H9 (cell line): ENCODE data around the gene IGF1. TPM values are rescaled to one million over a fixed set of nuclear protein-coding genes. Genes with fewer than 3 reads are reported as not detected.

Source experiments
- DNase-seq: peaks from one replicate; pipeline ENCODE4 v3.0.0-alpha.2; 2017
- H2AFZ ChIP-seq: one replicate; pipeline ENCODE4 v1.6.1; 2013; ENCODE audit warnings: mild to moderate bottlenecking, low read length, control low read depth, moderate library complexity
- H2AK5ac ChIP-seq: 2 replicates; pipeline ENCODE4 v1.6.1; 2013; ENCODE audit warnings: low read length, control low read depth, mixed read lengths; ENCODE audit not compliant: insufficient read length
- H2BK120ac ChIP-seq: one replicate; pipeline ENCODE4 v1.6.1; 2013; ENCODE audit warnings: low read depth, mild to moderate bottlenecking, low read length, control low read depth, inconsistent platforms; ENCODE audit not compliant: poor library complexity, severe bottlenecking
- H2BK12ac ChIP-seq: 2 replicates; pipeline ENCODE4 v1.6.1; 2013; ENCODE audit warnings: low read length, control low read depth, mixed read lengths, low read depth; ENCODE audit not compliant: insufficient read length
- H2BK15ac ChIP-seq: 2 replicates; pipeline ENCODE4 v1.6.1; 2013; ENCODE audit warnings: low read depth, low read length, control low read depth
- H2BK20ac ChIP-seq: one replicate; pipeline ENCODE4 v1.6.1; 2013; ENCODE audit warnings: low read depth, mild to moderate bottlenecking, low read length, control low read depth, inconsistent platforms; ENCODE audit not compliant: poor library complexity, severe bottlenecking
- H2BK5ac ChIP-seq: 2 replicates; pipeline ENCODE4 v1.6.1; 2013; ENCODE audit warnings: low read length, control low read depth, mixed read lengths; ENCODE audit not compliant: insufficient read length
- H3K14ac ChIP-seq: 2 replicates; pipeline ENCODE4 v1.6.1; 2013; ENCODE audit warnings: low read length, control low read depth; ENCODE audit not compliant: insufficient read depth
- H3K18ac ChIP-seq: 2 replicates; pipeline ENCODE4 v1.6.1; 2013; ENCODE audit warnings: low read depth, mild to moderate bottlenecking, mixed read lengths, low read length, control low read depth; ENCODE audit not compliant: insufficient read length
- H3K23ac ChIP-seq: 2 replicates; pipeline ENCODE4 v1.6.1; 2013; ENCODE audit warnings: low read length, control low read depth, mixed read lengths, low read depth; ENCODE audit not compliant: insufficient read length
- H3K23me2 ChIP-seq: 2 replicates; pipeline ENCODE4 v1.6.1; 2013; ENCODE audit warnings: low read depth, mild to moderate bottlenecking, mixed read lengths, low read length, control low read depth; ENCODE audit not compliant: insufficient read length, poor library complexity, severe bottlenecking
- H3K27ac ChIP-seq: 2 replicates; pipeline ENCODE4 v1.5.1; 2013; ENCODE audit warnings: low read length, control low read depth, mixed read lengths, low read depth; ENCODE audit not compliant: insufficient read length
- H3K27me3 ChIP-seq: 2 replicates; pipeline ENCODE4 v1.6.1; 2013; ENCODE audit warnings: low read length, control low read depth, inconsistent platforms; ENCODE audit not compliant: insufficient read depth
- H3K4ac ChIP-seq: 2 replicates; pipeline ENCODE4 v1.6.1; 2013; ENCODE audit warnings: low read depth, mild to moderate bottlenecking, control low read depth, inconsistent platforms, low read length, moderate library complexity
- H3K4me1 ChIP-seq: 2 replicates; pipeline ENCODE4 v1.6.1; 2013; ENCODE audit warnings: low read length, control low read depth, inconsistent platforms; ENCODE audit not compliant: insufficient read depth
- H3K4me2 ChIP-seq: 2 replicates; pipeline ENCODE4 v1.6.1; 2013; ENCODE audit warnings: low read length, control low read depth, mixed read lengths; ENCODE audit not compliant: insufficient read length, insufficient read depth
- H3K56ac ChIP-seq: 2 replicates; pipeline ENCODE4 v1.6.1; 2013; ENCODE audit warnings: low read depth, mild to moderate bottlenecking, mixed read lengths, low read length, control low read depth; ENCODE audit not compliant: insufficient read length
- H3K79me1 ChIP-seq: 2 replicates; pipeline ENCODE4 v1.6.1; 2013; ENCODE audit warnings: low read depth, mild to moderate bottlenecking, moderate library complexity, low read length, control low read depth, inconsistent platforms; ENCODE audit not compliant: insufficient read depth, poor library complexity, severe bottlenecking
- H3K79me2 ChIP-seq: 2 replicates; pipeline ENCODE4 v1.6.1; 2013; ENCODE audit warnings: low read length, control low read depth, inconsistent platforms; ENCODE audit not compliant: insufficient read depth
- H3K9ac ChIP-seq: 2 replicates; pipeline ENCODE4 v1.6.1; 2013; ENCODE audit warnings: low read length, control low read depth, mixed read lengths; ENCODE audit not compliant: insufficient read length; ENCODE audit errors: extremely low read depth
- H3K9me3 ChIP-seq: one replicate; pipeline ENCODE4 v1.6.1; 2013; ENCODE audit warnings: low read depth, low read length, inconsistent platforms; ENCODE audit not compliant: control insufficient read depth
- H3T11ph ChIP-seq: one replicate; pipeline ENCODE4 v1.6.1; 2013; ENCODE audit warnings: mild to moderate bottlenecking, low read length, control low read depth, inconsistent platforms
- H4K20me1 ChIP-seq: one replicate; pipeline ENCODE4 v1.6.1; 2013; ENCODE audit not compliant: control insufficient read depth, insufficient read length, insufficient read depth
- H4K5ac ChIP-seq: 2 replicates; pipeline ENCODE4 v1.6.1; 2013; ENCODE audit warnings: low read depth, mild to moderate bottlenecking, mixed read lengths, low read length, control low read depth; ENCODE audit not compliant: insufficient read length
- H4K8ac ChIP-seq: replicated peaks from 2 replicates; pipeline ENCODE4 v1.6.1; 2013; ENCODE audit warnings: low read length, control low read depth, mixed read lengths, low read depth; ENCODE audit not compliant: insufficient read length
- H4K91ac ChIP-seq: 2 replicates; pipeline ENCODE4 v1.6.1; 2013; ENCODE audit warnings: low read depth, mild to moderate bottlenecking, moderate library complexity, mixed read lengths, low read length, control low read depth; ENCODE audit not compliant: insufficient read length
- H3K27ac Mint-ChIP-seq, 3 experiments: 2 replicates in 2 of 3; 3 replicates in 1 of 3; pipeline ENCODE4 v1.8.0; 2020 to 2021; ENCODE audit warnings: mixed read lengths in 3 of 3, mild to moderate bottlenecking in 1 of 3, moderate library complexity in 1 of 3
- H3K27me3 Mint-ChIP-seq: 2 replicates; pipeline ENCODE4 v1.8.0; 2021; ENCODE audit warnings: low read depth, mild to moderate bottlenecking, moderate library complexity, mixed read lengths
- H3K36me3 Mint-ChIP-seq, 3 experiments: 2 replicates in 2 of 3; 3 replicates in 1 of 3; pipeline ENCODE4 v1.8.0; 2020 to 2021; ENCODE audit warnings: low read depth in 3 of 3, mixed read lengths in 3 of 3; ENCODE audit not compliant: insufficient read depth in 1 of 3
- H3K4me1 Mint-ChIP-seq, 2 experiments: 2 replicates each; pipeline ENCODE4 v1.8.0; 2020; ENCODE audit warnings: mixed read lengths in 2 of 2
- H3K4me3 Mint-ChIP-seq, 2 experiments: 2 replicates in 1 of 2; 3 replicates in 1 of 2; pipeline ENCODE4 v1.8.0; 2020 to 2021; ENCODE audit warnings: mild to moderate bottlenecking in 2 of 2, mixed read lengths in 2 of 2, moderate library complexity in 1 of 2
- H3K9me3 Mint-ChIP-seq, 2 experiments: 2 replicates in 1 of 2; 3 replicates in 1 of 2; pipeline ENCODE4 v1.8.0; 2020; ENCODE audit warnings: mild to moderate bottlenecking in 2 of 2, mixed read lengths in 2 of 2, moderate library complexity in 1 of 2
- WGBS: extraction: QIAGEN DNeasy Blood & Tissue Kit; methylation state at CpG from one replicate; pipeline ENCODE4 v1.1.7; 2013; ENCODE audit warnings: missing lambda C conversion rate, low lambda C conversion rate, mixed read lengths; ENCODE audit not compliant: insufficient read length; ENCODE audit errors: extremely low coverage; 5-methylcytosine and 5-hydroxymethylcytosine counted together
- total RNA-seq: library from RNA; stranded (reverse); gene quantifications from 2 replicates; pipeline ENCODE4 v1.2.1, GENCODE V29; 2021
- TF ChIP-seq, protein P1 (sequence below): fragments of 200-600 bp; sonication (generic); conservative IDR thresholded peaks from 3 replicates; pipeline ENCODE4 v1.8.0; 2021; ENCODE audit warnings: antibody characterized with exemption, mild to moderate bottlenecking

The IGF1 gene
- total RNA-seq, 1 experiment from 2014 or later = not detected

- no peaks in the 10 kb centered on the region for H4K20me1 ChIP-seq
- H2BK5ac ChIP-seq = no peak overlapping the region
- H3T11ph ChIP-seq = no peak overlapping the region
- H2AK5ac ChIP-seq = no peak overlapping the region
- H3K4me1 Mint-ChIP-seq = peaks cover 0 to 3% of the 10 kb centered on the region in 2 experiments; a peak in 1 of 4 replicates
- H2BK12ac ChIP-seq = no peak overlapping the region
- H3K18ac ChIP-seq = no peak overlapping the region
- H3K4me1 ChIP-seq = no peaks in the 10 kb centered on the region
- no peak overlapping the region for H4K8ac ChIP-seq
- H4K91ac ChIP-seq = no peak overlapping the region
- no peaks in the 10 kb centered on the region for H3K9me3 Mint-ChIP-seq
- H3K4me2 ChIP-seq = no peak overlapping the region
- H3K27ac Mint-ChIP-seq = no peak overlapping the region
- TF ChIP-seq, protein P1, sequence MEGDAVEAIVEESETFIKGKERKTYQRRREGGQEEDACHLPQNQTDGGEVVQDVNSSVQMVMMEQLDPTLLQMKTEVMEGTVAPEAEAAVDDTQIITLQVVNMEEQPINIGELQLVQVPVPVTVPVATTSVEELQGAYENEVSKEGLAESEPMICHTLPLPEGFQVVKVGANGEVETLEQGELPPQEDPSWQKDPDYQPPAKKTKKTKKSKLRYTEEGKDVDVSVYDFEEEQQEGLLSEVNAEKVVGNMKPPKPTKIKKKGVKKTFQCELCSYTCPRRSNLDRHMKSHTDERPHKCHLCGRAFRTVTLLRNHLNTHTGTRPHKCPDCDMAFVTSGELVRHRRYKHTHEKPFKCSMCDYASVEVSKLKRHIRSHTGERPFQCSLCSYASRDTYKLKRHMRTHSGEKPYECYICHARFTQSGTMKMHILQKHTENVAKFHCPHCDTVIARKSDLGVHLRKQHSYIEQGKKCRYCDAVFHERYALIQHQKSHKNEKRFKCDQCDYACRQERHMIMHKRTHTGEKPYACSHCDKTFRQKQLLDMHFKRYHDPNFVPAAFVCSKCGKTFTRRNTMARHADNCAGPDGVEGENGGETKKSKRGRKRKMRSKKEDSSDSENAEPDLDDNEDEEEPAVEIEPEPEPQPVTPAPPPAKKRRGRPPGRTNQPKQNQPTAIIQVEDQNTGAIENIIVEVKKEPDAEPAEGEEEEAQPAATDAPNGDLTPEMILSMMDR = no peak
- no peaks in the 10 kb centered on the region for H3K79me1 ChIP-seq
- H3K23me2 ChIP-seq = no peaks in the 10 kb centered on the region
- no peaks in the 10 kb centered on the region for H3K27me3 Mint-ChIP-seq
- H3K9ac ChIP-seq = no peak overlapping the region
- no peak overlapping the region for H2BK20ac ChIP-seq
- H3K14ac ChIP-seq = no peak overlapping the region
- no peak overlapping the region for H2AFZ ChIP-seq
- H3K23ac ChIP-seq = no peak overlapping the region
- H3K79me2 ChIP-seq = no peaks in the 10 kb centered on the region
- DNase-seq = no peak
- WGBS = no CpG with 5 or more reads among the region's 11 CpGs
- H3K36me3 Mint-ChIP-seq = no peaks in the 10 kb centered on the region
- no peak overlapping the region for H3K56ac ChIP-seq
- H3K27ac ChIP-seq = no peak overlapping the region
- no peaks in the 10 kb centered on the region for H3K27me3 ChIP-seq
- no peak overlapping the region for H4K5ac ChIP-seq
- no peak overlapping the region for H3K4me3 Mint-ChIP-seq
- no peaks in the 10 kb centered on the region for H3K9me3 ChIP-seq
- no peak overlapping the region for H3K4ac ChIP-seq
- no peak overlapping the region for H2BK120ac ChIP-seq
- H2BK15ac ChIP-seq = no peak overlapping the region
Observed at GRCh38 chr12:102419094-102419764, 61.1 kb downstream of the IGF1 start.
